Stimulated activated CD4-positive, alpha-beta T cell treated with anti-CD3 and anti-CD28 coated beads, Interleukin-2, amount 100 ng/mL, for 48 hours (primary cell): ENCODE data around the gene INTS3.
"Not testable (repeated sequence)": the region's sequence is repeated elsewhere in the genome, so short reads cannot be mapped to it uniquely, and the experiment has no call there.

Experiments used
- DNase-seq, 2 donors: peaks; one replicate each; pipeline ENCODE4 v3.0.0-alpha.2; 2020

Gene INTS3

DNA sequence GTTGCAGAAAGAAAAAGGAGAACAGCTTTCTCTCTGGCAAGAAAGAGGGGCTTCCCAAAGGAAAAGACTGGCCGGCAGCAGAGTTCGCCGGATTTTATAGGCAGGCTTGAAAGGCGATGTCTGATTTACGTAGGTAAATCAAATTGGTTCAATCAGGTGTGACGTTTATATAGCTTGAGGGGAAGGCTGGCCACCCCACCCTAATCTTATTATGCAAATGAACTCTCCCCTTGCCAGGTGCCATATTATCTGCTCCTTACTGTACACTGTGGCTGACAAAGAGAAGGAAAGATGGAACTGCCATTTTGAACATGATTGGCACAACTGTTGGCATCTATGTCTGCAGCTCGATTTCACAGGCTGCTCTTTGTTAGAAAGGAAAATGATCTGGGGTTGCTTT, 16.8 kb upstream of the INTS3 start:
- DNase-seq: no peak

DNA sequence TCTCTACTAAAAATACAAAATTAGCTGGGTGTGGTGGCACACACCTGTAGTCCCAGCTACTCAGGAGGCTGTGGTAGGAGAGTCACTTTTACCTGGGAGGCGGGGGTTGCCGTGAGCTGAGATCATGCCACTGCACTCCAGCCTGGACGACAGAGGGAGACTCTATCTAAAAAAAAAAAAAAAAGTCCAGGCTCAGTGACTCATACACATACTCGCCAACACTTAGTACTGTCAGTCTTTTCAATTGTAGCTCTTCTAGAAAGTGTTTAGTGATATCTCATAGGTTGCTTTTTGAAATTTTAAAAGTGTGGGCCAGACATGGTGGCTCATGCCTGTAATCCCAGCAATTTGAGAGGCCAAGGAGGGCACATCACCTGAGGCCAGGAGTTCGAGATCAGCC, 11.6 kb upstream of the INTS3 start:
- not testable (repeated sequence) for DNase-seq

- no peak for DNase-seq
Observed at GRCh38 chr1:153717330-153717729, 10.5 kb upstream of the INTS3 start.

DNA sequence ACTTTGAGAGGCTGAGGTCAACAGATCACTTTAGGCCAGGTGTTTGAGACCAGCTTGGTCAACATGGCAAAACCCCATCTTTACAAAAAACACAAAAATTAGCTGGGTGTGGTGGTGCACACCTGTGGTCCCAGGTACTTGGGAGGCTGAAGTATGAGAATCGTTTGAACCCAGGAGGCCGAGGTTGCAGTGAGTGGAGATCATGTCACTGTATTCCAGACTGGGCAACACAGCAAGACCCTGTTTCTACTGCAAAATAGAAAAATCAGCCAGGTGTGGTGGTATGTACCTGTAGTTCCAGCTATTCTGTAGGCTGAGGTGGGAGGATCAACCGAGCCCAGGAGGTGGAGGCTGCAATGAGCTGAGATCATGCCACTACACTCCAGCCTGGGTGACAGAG, 4.2 kb upstream of the INTS3 start:
- no peak for DNase-seq

- DNase-seq: not testable (repeated sequence)
Observed at GRCh38 chr1:153724634-153725033, 3.2 kb upstream of the INTS3 start.

GRCh38 chr1:153728305-153729066, 636 bp downstream of the INTS3 start:
- DNase-seq: peak; percentile 7 to 14

DNA sequence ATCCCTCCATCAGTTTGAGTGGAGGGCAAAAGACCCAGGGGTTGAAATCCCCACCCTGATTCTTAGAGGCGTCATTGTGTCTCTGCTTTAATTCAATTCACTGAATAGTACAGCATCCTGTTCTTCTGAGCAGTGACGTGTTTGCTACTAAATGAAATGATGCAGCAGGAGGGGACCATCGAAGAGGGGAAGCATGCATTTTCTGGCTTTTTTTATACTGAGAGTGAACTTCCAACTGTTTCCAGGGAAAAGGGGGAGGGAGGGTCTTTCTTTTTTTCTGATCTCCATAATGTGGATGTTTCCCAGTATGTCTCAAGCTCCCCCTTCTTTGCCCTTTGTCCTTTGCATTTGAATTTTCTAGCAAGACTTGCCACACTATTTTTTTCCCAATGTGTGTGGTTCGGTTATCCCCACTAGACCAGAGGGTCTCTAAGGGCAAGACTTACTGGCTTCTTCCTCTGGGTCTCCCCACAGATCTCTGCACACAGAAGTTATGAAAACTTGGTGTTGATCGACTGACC, 2.7 kb downstream of the INTS3 start:
- no peak for DNase-seq

GRCh38 chr1:153733970-153734369, 6.1 kb downstream of the INTS3 start:
- no peak for DNase-seq

GRCh38 chr1:153734396-153735089, 6.7 kb downstream of the INTS3 start:
- DNase-seq: no peak

DNA sequence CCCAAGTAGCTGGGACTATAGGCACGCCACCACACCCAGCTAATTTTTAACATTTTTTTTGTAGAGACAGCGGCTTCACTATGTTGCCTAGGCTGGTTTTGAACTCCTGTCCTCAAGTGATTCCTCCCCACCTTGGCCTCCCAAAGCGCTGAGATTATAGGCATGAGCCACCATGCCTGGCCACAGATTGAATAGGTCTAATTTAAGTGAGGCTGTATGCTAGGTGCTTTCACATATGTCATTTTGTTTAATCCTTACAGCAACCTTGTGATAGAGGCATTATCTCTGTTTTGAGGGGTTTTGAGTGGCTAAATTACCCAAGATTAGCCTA, 7.2 kb downstream of the INTS3 start:
- no peak for DNase-seq

DNA sequence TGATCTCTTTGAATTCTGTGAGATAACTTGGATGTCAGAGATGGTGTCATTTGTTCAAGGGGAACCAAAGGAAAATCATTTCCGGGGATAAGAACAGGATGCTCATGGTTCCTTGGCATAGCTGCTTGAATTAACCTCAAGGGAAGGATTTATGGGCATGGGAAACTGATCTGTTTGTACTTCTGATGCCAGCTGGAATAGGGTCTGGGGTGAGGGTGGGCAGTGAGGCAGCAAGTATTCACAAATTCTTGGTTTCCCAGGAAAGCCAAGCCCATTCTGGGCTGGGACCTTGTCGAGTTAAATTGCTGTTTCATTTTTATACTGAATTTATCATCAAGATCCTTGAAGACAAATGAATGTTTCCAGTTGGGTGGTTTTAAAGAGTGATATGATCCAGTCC, 14.1 kb downstream of the INTS3 start:
- DNase-seq: no peak

- no peak for DNase-seq
Observed at GRCh38 chr1:153742411-153743142, 14.7 kb downstream of the INTS3 start.

DNA sequence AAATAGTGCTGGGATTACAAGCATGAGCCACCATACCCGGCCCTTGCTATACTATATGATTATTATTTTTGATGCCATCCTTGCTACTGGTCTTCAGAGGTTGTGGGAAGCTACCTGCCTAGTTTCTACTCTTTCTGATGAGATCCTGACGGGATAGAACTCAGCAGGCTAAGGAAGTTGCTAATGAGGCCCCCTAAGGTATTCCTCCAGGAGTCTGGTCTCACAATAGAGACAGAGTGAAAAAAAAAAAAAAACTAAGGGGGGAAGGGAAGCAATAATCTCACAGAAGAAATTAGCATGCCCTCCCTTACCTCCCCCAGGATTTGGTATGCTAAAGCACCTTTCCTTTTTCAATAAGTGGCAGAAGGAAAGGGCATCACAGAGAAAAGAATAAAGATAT, 17.6 kb downstream of the INTS3 start:
- no peak for DNase-seq

- no peak for DNase-seq
Observed at GRCh38 chr1:153746174-153746573, 18.3 kb downstream of the INTS3 start.

DNA sequence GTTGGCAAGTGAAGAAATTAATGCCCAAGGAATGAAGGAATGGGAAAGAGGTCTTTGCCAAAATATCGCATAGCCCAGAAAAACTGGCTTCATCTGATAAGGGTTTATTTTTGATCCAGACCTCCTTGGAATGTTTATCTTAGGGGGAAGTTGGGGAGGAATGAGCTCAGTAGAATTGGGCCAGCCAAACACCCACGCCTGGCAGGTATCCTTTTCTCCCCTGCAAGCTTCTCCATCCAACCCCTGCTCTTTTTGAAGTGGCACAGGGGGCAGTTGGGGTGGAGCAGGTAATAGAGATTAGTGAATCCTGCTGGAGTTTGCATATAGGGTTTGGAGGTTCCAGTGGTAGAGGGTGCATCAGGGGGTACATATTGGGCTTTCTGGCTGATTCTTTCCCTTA, 21.1 kb downstream of the INTS3 start:
- no peak for DNase-seq

GRCh38 chr1:153749408-153750005, 21.7 kb downstream of the INTS3 start:
- DNase-seq: peak; percentile 75 to 80

GRCh38 chr1:153750026-153750995, 22.5 kb downstream of the INTS3 start:
- DNase-seq: no peak

- no peak for DNase-seq
Observed at GRCh38 chr1:153752072-153752471, 24.2 kb downstream of the INTS3 start.

GRCh38 chr1:153752571-153753195, 24.8 kb downstream of the INTS3 start:
- DNase-seq: no peak

DNA sequence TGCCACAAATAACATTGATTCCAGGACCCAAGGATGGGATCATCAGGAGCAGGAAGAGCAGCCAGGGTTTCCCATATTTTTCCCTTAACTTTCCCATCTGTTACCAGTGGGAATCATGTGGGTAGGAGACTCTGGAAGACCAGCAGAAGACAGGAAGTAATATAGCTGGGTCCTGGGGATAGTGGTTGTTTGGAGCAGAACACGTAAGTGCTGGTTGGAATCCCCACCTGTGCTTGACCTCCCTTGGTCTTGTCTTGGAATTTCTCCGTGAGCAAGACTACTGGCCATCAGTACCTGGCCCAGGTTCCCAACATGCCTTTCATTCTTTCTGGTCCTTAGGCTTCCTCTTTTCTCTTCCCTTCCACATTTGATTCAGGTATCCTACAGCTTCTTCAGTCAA, 26.4 kb downstream of the INTS3 start:
- no peak for DNase-seq

- no peak for DNase-seq
Observed at GRCh38 chr1:153760440-153760839, 32.6 kb downstream of the INTS3 start.
